Measurements from ENCODE around the gene CTNNBL1.

GRCh38 chr20:37905671-37906613 lies 212.1 kb downstream of the CTNNBL1 start:
- TF ChIP-seq EZH2 (IDR thresholded peaks at IDR 0.05; ENCODE audit: insufficient read depth, poor library complexity, severe bottlenecking) (no peak), EZH2phosphoT487 (IDR thresholded peaks at IDR 0.05; ENCODE audit: insufficient read depth, low read depth) (no peak)

Data from GM23248 (cell line).